Measurements from ENCODE around the gene SLC13A4.
"Not testable (repeated sequence)": the region's sequence is repeated elsewhere in the genome, so short reads cannot be mapped to it uniquely, and the experiment has no call there.

SLC13A4 gene

GRCh38 chr7:135747366-135747765 lies 19.4 kb upstream of the SLC13A4 start:
- no peak for DNase-seq

- DNase-seq, result no peak
These were observed 17.8 kb upstream of the SLC13A4 start for GRCh38 chr7:135745703-135746312.

GRCh38 chr7:135744938-135745702 lies 17.1 kb upstream of the SLC13A4 start:
- DNase-seq, result no peak

- no peak for DNase-seq
These were observed 16.1 kb upstream of the SLC13A4 start for GRCh38 chr7:135743907-135744731.

- no peak for DNase-seq
These were observed 14.4 kb upstream of the SLC13A4 start for GRCh38 chr7:135742371-135742770.

- DNase-seq, result no peak
These were observed 13.9 kb upstream of the SLC13A4 start for GRCh38 chr7:135741905-135742304.

GRCh38 chr7:135740889-135741288 lies 12.9 kb upstream of the SLC13A4 start:
- DNase-seq, result no peak

GRCh38 chr7:135737306-135737647 lies 9.3 kb upstream of the SLC13A4 start:
- DNase-seq, result not testable (repeated sequence)

- no peak for DNase-seq
These were observed 8.8 kb upstream of the SLC13A4 start for GRCh38 chr7:135736586-135737305.

GRCh38 chr7:135734343-135734689 lies 6.3 kb upstream of the SLC13A4 start:
- no peak for DNase-seq

GRCh38 chr7:135733603-135734342 lies 5.8 kb upstream of the SLC13A4 start:
- DNase-seq, result no peak

- DNase-seq, result no peak
These were observed 3.1 kb upstream of the SLC13A4 start for GRCh38 chr7:135731131-135731530.

GRCh38 chr7:135729230-135729629 lies 1.2 kb upstream of the SLC13A4 start:
- no peak for DNase-seq

GRCh38 chr7:135726911-135727673 lies 894 bp downstream of the SLC13A4 start:
- no peak for DNase-seq

GRCh38 chr7:135726276-135726788 lies 1.7 kb downstream of the SLC13A4 start:
- DNase-seq, result no peak

GRCh38 chr7:135723411-135723810 lies 4.6 kb downstream of the SLC13A4 start:
- DNase-seq, result no peak

- no peak for DNase-seq
These were observed 6.7 kb downstream of the SLC13A4 start for GRCh38 chr7:135721198-135721820.

GRCh38 chr7:135719688-135720087 lies 8.3 kb downstream of the SLC13A4 start:
- DNase-seq, result no peak

- DNase-seq, result no peak
These were observed 9.1 kb downstream of the SLC13A4 start for GRCh38 chr7:135718794-135719437.

GRCh38 chr7:135718219-135718618 lies 9.8 kb downstream of the SLC13A4 start:
- DNase-seq, result no peak

- DNase-seq, result no peak
These were observed 10.3 kb downstream of the SLC13A4 start for GRCh38 chr7:135717693-135718092.
